ENCODE measurements around the gene RAB21.
A peak's percentile ranks its signal among the peaks of the same experiment; 100 is the strongest.
"Not testable (repeated sequence)": the region's sequence is repeated elsewhere in the genome, so short reads cannot be mapped to it uniquely, and the experiment has no call there.

The RAB21 gene

GRCh38 chr12:71749666-71750065 is 5.0 kb upstream of the RAB21 start:
- no peak for DNase-seq (ENCODE audit: low spot score)

- no peak for DNase-seq (ENCODE audit: low spot score)
Measured at GRCh38 chr12:71752891-71753290, 1.8 kb upstream of the RAB21 start.

GRCh38 chr12:71755146-71755892 is 656 bp downstream of the RAB21 start:
- no peak for DNase-seq (ENCODE audit: low spot score)

GRCh38 chr12:71756054-71756690 is 1.5 kb downstream of the RAB21 start:
- DNase-seq (ENCODE audit: low spot score) = no peak

- no peak for DNase-seq (ENCODE audit: low spot score)
Measured at GRCh38 chr12:71759941-71760340, 5.3 kb downstream of the RAB21 start.

GRCh38 chr12:71760471-71760870 is 5.8 kb downstream of the RAB21 start:
- no peak for DNase-seq (ENCODE audit: low spot score)

GRCh38 chr12:71761354-71761753 is 6.7 kb downstream of the RAB21 start:
- not testable (repeated sequence) for DNase-seq (ENCODE audit: low spot score)

- DNase-seq (ENCODE audit: low spot score) = no peak
Measured at GRCh38 chr12:71763677-71764379, 9.2 kb downstream of the RAB21 start.

- no peak for DNase-seq (ENCODE audit: low spot score)
Measured at GRCh38 chr12:71764587-71765321, 10.1 kb downstream of the RAB21 start.

GRCh38 chr12:71766202-71766601 is 11.5 kb downstream of the RAB21 start:
- no peak for DNase-seq (ENCODE audit: low spot score)

GRCh38 chr12:71767183-71767582 is 12.5 kb downstream of the RAB21 start:
- DNase-seq (ENCODE audit: low spot score) = no peak

GRCh38 chr12:71768900-71769299 is 14.2 kb downstream of the RAB21 start:
- DNase-seq (ENCODE audit: low spot score) = no peak

GRCh38 chr12:71771069-71771468 is 16.4 kb downstream of the RAB21 start:
- DNase-seq (ENCODE audit: low spot score) = no peak

- no peak for DNase-seq (ENCODE audit: low spot score)
Measured at GRCh38 chr12:71772735-71773134, 18.1 kb downstream of the RAB21 start.

GRCh38 chr12:71780237-71780822 is 25.7 kb downstream of the RAB21 start:
- DNase-seq (ENCODE audit: low spot score) = peak; percentile 40

- no peak for DNase-seq (ENCODE audit: low spot score)
Measured at GRCh38 chr12:71782017-71782416, 27.4 kb downstream of the RAB21 start.

- no peak for DNase-seq (ENCODE audit: low spot score)
Measured at GRCh38 chr12:71786829-71787228, 32.2 kb downstream of the RAB21 start.

GRCh38 chr12:71787580-71787979 is 32.9 kb downstream of the RAB21 start:
- no peak for DNase-seq (ENCODE audit: low spot score)

GRCh38 chr12:71790331-71790730 is 35.7 kb downstream of the RAB21 start:
- no peak for DNase-seq (ENCODE audit: low spot score)

GRCh38 chr12:71791473-71792150 is 36.9 kb downstream of the RAB21 start:
- no peak for DNase-seq (ENCODE audit: low spot score)

- no peak for DNase-seq (ENCODE audit: low spot score)
Measured at GRCh38 chr12:71792599-71792998, 37.9 kb downstream of the RAB21 start.
